HEK293 (cell line): ENCODE data around the gene DNER.
"Not testable (repeated sequence)": the region's sequence is repeated elsewhere in the genome, so short reads cannot be mapped to it uniquely, and the experiment has no call there.

Source experiments
- CTCF ChIA-PET: fragments of 350-600 bp; formaldehyde crosslinking; extraction: SDS; loops from one replicate; lab custom pipeline; 2021; ENCODE audit warnings: antibody characterized with exemption; lab: Yijun Ruan, JAX
- POLR2A ChIA-PET: fragments of 300-600 bp; formaldehyde crosslinking; extraction: SDS; loops from one replicate; lab custom pipeline; 2020; ENCODE audit warnings: antibody characterized with exemption, inconsistent platforms; lab: Yijun Ruan, JAX
- H3K27ac ChIP-seq: fragments of 200-500 bp; sonication (Bioruptor generic); 2 replicates; pipeline ENCODE4 v1.5.1; 2014; ENCODE audit warnings: low read depth, low read length, control low read depth, inconsistent platforms; ENCODE audit errors: extremely low read depth
- H3K36me3 ChIP-seq, 2 experiments: fragments of 200-500 bp in 1 of 2; sonication (Bioruptor generic) in 1 of 2; 1 replicate in 1 of 2; 2 replicates in 1 of 2; pipeline ENCODE4 v1.5.1; 2014 to 2017; ENCODE audit warnings: inconsistent platforms in 2 of 2, low read length in 2 of 2; ENCODE audit not compliant: control insufficient read depth in 2 of 2, insufficient read depth in 1 of 2
- H3K4me1 ChIP-seq: fragments of 200-500 bp; sonication (Bioruptor generic); 2 replicates; pipeline ENCODE4 v1.5.1; 2014; ENCODE audit warnings: mild to moderate bottlenecking, low read length, inconsistent platforms; ENCODE audit not compliant: control insufficient read depth, insufficient read depth
- H3K4me3 ChIP-seq: 2 replicates; pipeline ENCODE4 v1.5.1; 2011; ENCODE audit warnings: low read depth, mild to moderate bottlenecking, control low read depth, low read length, moderate library complexity
- H3K9me3 ChIP-seq: fragments of 200-500 bp; sonication (Bioruptor generic); 2 replicates; pipeline ENCODE4 v1.5.1; 2014; ENCODE audit warnings: low read depth, low read length, inconsistent platforms; ENCODE audit not compliant: control insufficient read depth, insufficient read depth
- GLIS2 ChIP-seq: fragments of 450-650 bp; formaldehyde crosslinking; IDR thresholded peaks from 2 replicates; pipeline ENCODE4 v1.5.1; 2016; ENCODE audit warnings: missing biosample characterization, missing genetic modification characterization
- MEIS1 ChIP-seq: sonication (generic); formaldehyde crosslinking; IDR thresholded peaks from 2 replicates; pipeline ENCODE4 v1.8.1; 2022; ENCODE audit warnings: missing genetic modification reagents, mild to moderate bottlenecking, borderline replicate concordance
- MYNN ChIP-seq: fragments of 450-650 bp; formaldehyde crosslinking; IDR thresholded peaks from 2 replicates; pipeline ENCODE4 v1.5.1; 2016; ENCODE audit warnings: missing biosample characterization, missing genetic modification characterization, borderline replicate concordance
- ZNF140 ChIP-seq: fragments of 450-650 bp; formaldehyde crosslinking; IDR thresholded peaks from 2 replicates; pipeline ENCODE4 v1.5.1; 2016; ENCODE audit warnings: missing biosample characterization, missing genetic modification characterization
- ZNF175 ChIP-seq: fragments of 450-650 bp; formaldehyde crosslinking; IDR thresholded peaks from 2 replicates; pipeline ENCODE4 v1.5.1; 2016; ENCODE audit warnings: missing biosample characterization, missing genetic modification characterization
- ZNF202 ChIP-seq: fragments of 450-650 bp; formaldehyde crosslinking; IDR thresholded peaks from 2 replicates; pipeline ENCODE4 v1.5.1; 2016; ENCODE audit warnings: missing biosample characterization, missing genetic modification characterization, borderline replicate concordance
- ZNF223 ChIP-seq: fragments of 450-650 bp; formaldehyde crosslinking; IDR thresholded peaks from 2 replicates; pipeline ENCODE4 v1.5.1; 2016; ENCODE audit warnings: missing biosample characterization, missing genetic modification characterization
- ZNF274 ChIP-seq, 2 experiments: fragments of 200-500 bp in 1 of 2; fragments of 450-650 bp in 1 of 2; sonication (Bioruptor generic) in 1 of 2; formaldehyde crosslinking in 1 of 2; IDR thresholded peaks; 2 replicates each; pipeline versions ENCODE4 v1.5.1 to v1.6.1; 2014 to 2016; ENCODE audit warnings: borderline replicate concordance in 1 of 2, inconsistent platforms in 1 of 2, low read length in 1 of 2, missing biosample characterization in 1 of 2, missing genetic modification characterization in 1 of 2
- ZNF311 ChIP-seq: fragments of 450-650 bp; formaldehyde crosslinking; IDR thresholded peaks from 2 replicates; pipeline ENCODE4 v1.5.1; 2017; ENCODE audit warnings: missing biosample characterization, missing genetic modification characterization, borderline replicate concordance
- ZNF366 ChIP-seq: fragments of 450-650 bp; formaldehyde crosslinking; conservative IDR thresholded peaks from 2 replicates; pipeline ENCODE4 v1.5.1; 2016; ENCODE audit warnings: missing biosample characterization, missing genetic modification characterization
- ZNF426 ChIP-seq: fragments of 450-650 bp; formaldehyde crosslinking; IDR thresholded peaks from 2 replicates; pipeline ENCODE4 v1.5.1; 2017; ENCODE audit warnings: missing biosample characterization, missing genetic modification characterization, mild to moderate bottlenecking, inconsistent platforms, moderate library complexity
- ZNF473 ChIP-seq: fragments of 450-650 bp; formaldehyde crosslinking; IDR thresholded peaks from 2 replicates; pipeline ENCODE4 v1.5.1; 2017; ENCODE audit warnings: missing biosample characterization, missing genetic modification characterization
- ZNF629 ChIP-seq: fragments of 450-650 bp; formaldehyde crosslinking; IDR thresholded peaks from 2 replicates; pipeline ENCODE4 v1.5.1; 2017; ENCODE audit warnings: missing biosample characterization, missing genetic modification characterization
- ZNF677 ChIP-seq: fragments of 450-650 bp; IDR thresholded peaks from 2 replicates; pipeline ENCODE4 v1.5.0; 2018; ENCODE audit warnings: missing biosample characterization, mild to moderate bottlenecking, missing genetic modification characterization, moderate library complexity
- TF ChIP-seq, protein P1 (sequence below): fragments of 450-650 bp; formaldehyde crosslinking; IDR thresholded peaks from 2 replicates; pipeline ENCODE4 v1.5.1; 2017; ENCODE audit warnings: missing biosample characterization, mild to moderate bottlenecking, missing genetic modification characterization, moderate library complexity
- TF ChIP-seq, protein P2 (sequence below): fragments of 450-650 bp; formaldehyde crosslinking; IDR thresholded peaks from 2 replicates; pipeline ENCODE4 v1.5.1; 2016; ENCODE audit warnings: missing biosample characterization, missing genetic modification characterization
- TF ChIP-seq, protein P3 (sequence below): fragments of 450-650 bp; formaldehyde crosslinking; IDR thresholded peaks from 2 replicates; pipeline ENCODE4 v1.5.1; 2016; ENCODE audit warnings: missing biosample characterization, missing genetic modification characterization
- TF ChIP-seq, protein P4 (sequence below): fragments of 450-650 bp; formaldehyde crosslinking; IDR thresholded peaks from 2 replicates; pipeline ENCODE4 v1.5.1; 2017; ENCODE audit warnings: missing biosample characterization, missing genetic modification characterization
- TF ChIP-seq, protein P5 (sequence below): fragments of 450-650 bp; formaldehyde crosslinking; IDR thresholded peaks from 2 replicates; pipeline ENCODE4 v1.5.1; 2016; ENCODE audit warnings: missing biosample characterization, missing genetic modification characterization
- TF ChIP-seq, protein P6 (sequence below): fragments of 450-650 bp; formaldehyde crosslinking; IDR thresholded peaks from 2 replicates; pipeline ENCODE4 v1.5.1; 2017; ENCODE audit warnings: missing biosample characterization, missing genetic modification characterization
- TF ChIP-seq, protein P7 (sequence below): fragments of 450-650 bp; formaldehyde crosslinking; optimal IDR thresholded peaks from 2 replicates; pipeline ENCODE3; 2016; ENCODE audit warnings: missing biosample characterization, mild to moderate bottlenecking, missing genetic modification characterization

The DNER gene

DNA sequence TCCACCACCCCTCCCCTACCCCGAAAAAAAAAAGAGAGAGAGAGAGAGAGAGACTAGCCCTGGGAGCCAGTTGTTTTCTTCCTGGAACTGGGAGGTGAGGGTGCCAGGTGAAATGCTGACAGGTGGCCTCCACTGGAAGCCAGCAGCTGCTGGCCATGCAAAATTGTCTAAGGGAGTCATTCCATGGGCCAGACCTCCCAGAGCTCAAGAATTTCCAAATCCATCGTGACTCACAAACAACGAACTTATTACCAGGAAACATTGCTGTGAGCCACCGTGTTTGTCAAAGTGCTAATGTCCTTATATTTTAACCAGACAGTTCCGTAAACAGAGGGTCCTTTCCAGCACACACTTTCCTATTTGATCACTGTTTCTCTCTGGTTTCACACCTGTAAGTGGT lies 374.7 kb downstream of the DNER start:
- Histone ChIP-seq H3K36me3 (no peaks in the 10 kb centered on the region), H3K4me3 (no peak overlapping the region), H3K4me1 (no peaks in the 10 kb centered on the region), H3K27ac (no peak overlapping the region), H3K9me3 (no peaks in the 10 kb centered on the region)
- ChIA-PET POLR2A (no interaction called here), CTCF (interaction anchor here (1.3 kb wide), 1 partner anchor 12 kb away, joined by 3 read pairs; no protein-coding TSS in a partner anchor)
- TF ChIP-seq GLIS2 (tag by site-specific recombination) = no peak
- TF ChIP-seq ZNF223 (tag by site-specific recombination) = no peak
- TF ChIP-seq, protein P1, sequence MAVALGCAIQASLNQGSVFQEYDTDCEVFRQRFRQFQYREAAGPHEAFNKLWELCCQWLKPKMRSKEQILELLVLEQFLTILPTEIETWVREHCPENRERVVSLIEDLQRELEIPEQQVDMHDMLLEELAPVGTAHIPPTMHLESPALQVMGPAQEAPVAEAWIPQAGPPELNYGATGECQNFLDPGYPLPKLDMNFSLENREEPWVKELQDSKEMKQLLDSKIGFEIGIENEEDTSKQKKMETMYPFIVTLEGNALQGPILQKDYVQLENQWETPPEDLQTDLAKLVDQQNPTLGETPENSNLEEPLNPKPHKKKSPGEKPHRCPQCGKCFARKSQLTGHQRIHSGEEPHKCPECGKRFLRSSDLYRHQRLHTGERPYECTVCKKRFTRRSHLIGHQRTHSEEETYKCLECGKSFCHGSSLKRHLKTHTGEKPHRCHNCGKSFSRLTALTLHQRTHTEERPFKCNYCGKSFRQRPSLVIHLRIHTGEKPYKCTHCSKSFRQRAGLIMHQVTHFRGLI (tag by site-specific recombination) = no peak
- TF ChIP-seq, protein P2, sequence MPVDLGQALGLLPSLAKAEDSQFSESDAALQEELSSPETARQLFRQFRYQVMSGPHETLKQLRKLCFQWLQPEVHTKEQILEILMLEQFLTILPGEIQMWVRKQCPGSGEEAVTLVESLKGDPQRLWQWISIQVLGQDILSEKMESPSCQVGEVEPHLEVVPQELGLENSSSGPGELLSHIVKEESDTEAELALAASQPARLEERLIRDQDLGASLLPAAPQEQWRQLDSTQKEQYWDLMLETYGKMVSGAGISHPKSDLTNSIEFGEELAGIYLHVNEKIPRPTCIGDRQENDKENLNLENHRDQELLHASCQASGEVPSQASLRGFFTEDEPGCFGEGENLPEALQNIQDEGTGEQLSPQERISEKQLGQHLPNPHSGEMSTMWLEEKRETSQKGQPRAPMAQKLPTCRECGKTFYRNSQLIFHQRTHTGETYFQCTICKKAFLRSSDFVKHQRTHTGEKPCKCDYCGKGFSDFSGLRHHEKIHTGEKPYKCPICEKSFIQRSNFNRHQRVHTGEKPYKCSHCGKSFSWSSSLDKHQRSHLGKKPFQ (tag by site-specific recombination) = no peak
- TF ChIP-seq ZNF274 (IDR thresholded peaks at IDR 0.05; ENCODE audit: low read length) = no peak
- TF ChIP-seq ZNF274 (tag by site-specific recombination; IDR thresholded peaks at IDR 0.05; ENCODE audit: borderline replicate concordance) = no peak
- no peak for TF ChIP-seq ZNF366 (tag by site-specific recombination)
- TF ChIP-seq, protein P3, sequence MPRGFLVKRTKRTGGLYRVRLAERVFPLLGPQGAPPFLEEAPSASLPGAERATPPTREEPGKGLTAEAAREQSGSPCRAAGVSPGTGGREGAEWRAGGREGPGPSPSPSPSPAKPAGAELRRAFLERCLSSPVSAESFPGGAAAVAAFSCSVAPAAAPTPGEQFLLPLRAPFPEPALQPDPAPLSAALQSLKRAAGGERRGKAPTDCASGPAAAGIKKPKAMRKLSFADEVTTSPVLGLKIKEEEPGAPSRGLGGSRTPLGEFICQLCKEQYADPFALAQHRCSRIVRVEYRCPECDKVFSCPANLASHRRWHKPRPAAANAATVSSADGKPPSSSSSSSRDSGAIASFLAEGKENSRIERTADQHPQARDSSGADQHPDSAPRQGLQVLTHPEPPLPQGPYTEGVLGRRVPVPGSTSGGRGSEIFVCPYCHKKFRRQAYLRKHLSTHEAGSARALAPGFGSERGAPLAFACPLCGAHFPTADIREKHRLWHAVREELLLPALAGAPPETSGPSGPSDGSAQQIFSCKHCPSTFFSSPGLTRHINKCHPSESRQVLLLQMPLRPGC (tag by site-specific recombination) = no peak
- TF ChIP-seq ZNF140 = no peak
- TF ChIP-seq, protein P4, sequence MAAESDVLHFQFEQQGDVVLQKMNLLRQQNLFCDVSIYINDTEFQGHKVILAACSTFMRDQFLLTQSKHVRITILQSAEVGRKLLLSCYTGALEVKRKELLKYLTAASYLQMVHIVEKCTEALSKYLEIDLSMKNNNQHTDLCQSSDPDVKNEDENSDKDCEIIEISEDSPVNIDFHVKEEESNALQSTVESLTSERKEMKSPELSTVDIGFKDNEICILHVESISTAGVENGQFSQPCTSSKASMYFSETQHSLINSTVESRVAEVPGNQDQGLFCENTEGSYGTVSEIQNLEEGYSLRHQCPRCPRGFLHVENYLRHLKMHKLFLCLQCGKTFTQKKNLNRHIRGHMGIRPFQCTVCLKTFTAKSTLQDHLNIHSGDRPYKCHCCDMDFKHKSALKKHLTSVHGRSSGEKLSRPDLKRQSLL = no peak

DNA sequence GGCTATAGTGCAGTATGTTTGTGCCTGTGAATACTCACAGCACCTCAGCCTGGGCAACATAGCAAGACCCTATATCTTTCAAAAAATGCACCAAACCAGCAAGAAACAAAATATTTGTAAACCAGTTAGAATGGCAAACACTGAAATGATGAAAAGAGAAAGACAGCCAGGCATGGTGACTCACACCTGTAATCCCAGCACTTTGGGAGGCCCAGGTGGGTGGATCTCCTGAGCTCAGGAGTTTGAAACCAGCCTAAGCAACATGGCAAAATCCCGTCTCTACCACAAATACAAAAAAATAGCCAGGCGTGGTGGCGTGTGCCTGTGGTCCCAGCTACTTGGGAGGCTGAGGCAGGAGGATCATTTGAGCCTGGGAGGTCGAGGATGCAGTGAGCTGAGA lies 375.2 kb downstream of the DNER start:
- POLR2A ChIA-PET, H3K9me3 ChIP-seq, H3K4me1 ChIP-seq, H3K27ac ChIP-seq, CTCF ChIA-PET, H3K36me3 ChIP-seq, H3K4me3 ChIP-seq: not testable (repeated sequence)

DNA sequence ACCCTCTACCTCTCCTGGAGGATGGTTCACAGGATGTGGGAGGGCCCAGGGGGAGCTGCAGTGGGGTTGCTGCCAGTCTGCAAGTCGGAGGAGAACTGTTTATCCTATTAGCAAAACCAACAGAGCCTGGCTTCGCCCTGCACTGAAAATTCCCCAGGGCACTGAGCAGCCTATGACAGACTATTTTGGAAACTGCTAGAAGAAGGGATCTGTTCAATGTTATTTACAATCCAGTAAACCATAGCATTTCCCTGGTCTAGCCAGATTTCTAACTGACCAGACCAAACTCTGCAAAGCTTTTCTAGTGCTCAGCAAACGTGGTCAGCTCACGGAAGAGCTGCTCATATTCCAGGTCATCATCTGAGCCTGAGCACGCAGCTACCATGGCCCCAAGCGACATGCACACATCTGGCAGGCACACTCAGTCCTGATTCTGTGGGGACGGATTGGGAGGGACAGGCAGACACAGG lies 378.4 kb downstream of the DNER start:
- POLR2A ChIA-PET = no interaction called here
- no peak overlapping the region for H3K4me3 ChIP-seq
- CTCF ChIA-PET = no interaction called here
- no peaks in the 10 kb centered on the region for H3K9me3 ChIP-seq
- no peak overlapping the region for H3K27ac ChIP-seq
- H3K36me3 ChIP-seq = no peaks in the 10 kb centered on the region
- peaks cover 4% of the 10 kb centered on the region for H3K4me1 ChIP-seq
- TF ChIP-seq, protein P5, sequence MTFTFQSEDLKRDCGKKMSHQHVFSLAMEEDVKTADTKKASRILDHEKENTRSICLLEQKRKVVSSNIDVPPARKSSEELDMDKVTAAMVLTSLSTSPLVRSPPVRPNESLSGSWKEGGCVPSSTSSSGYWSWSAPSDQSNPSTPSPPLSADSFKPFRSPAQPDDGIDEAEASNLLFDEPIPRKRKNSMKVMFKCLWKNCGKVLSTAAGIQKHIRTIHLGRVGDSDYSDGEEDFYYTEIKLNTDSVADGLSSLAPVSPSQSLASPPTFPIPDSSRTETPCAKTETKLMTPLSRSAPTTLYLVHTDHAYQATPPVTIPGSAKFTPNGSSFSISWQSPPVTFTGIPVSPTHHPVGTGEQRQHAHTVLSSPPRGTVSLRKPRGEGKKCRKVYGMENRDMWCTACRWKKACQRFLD = no peak
- TF ChIP-seq, protein P6, sequence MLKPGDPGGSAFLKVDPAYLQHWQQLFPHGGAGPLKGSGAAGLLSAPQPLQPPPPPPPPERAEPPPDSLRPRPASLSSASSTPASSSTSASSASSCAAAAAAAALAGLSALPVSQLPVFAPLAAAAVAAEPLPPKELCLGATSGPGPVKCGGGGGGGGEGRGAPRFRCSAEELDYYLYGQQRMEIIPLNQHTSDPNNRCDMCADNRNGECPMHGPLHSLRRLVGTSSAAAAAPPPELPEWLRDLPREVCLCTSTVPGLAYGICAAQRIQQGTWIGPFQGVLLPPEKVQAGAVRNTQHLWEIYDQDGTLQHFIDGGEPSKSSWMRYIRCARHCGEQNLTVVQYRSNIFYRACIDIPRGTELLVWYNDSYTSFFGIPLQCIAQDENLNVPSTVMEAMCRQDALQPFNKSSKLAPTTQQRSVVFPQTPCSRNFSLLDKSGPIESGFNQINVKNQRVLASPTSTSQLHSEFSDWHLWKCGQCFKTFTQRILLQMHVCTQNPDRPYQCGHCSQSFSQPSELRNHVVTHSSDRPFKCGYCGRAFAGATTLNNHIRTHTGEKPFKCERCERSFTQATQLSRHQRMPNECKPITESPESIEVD = no peak
- TF ChIP-seq ZNF311 (tag by site-specific recombination) (no peak), ZNF473 (tag by site-specific recombination) (no peak), ZNF426 (tag by site-specific recombination) (no peak), ZNF175 (tag by site-specific recombination) (no peak), MYNN (tag by site-specific recombination) (no peak), ZNF629 (tag by site-specific recombination) (no peak), MEIS1 (CRISPR knock-in tag) (no peak), ZNF202 (tag by site-specific recombination) (no peak), ZNF677 (tag by site-specific recombination) (no peak)
- TF ChIP-seq, protein P7, sequence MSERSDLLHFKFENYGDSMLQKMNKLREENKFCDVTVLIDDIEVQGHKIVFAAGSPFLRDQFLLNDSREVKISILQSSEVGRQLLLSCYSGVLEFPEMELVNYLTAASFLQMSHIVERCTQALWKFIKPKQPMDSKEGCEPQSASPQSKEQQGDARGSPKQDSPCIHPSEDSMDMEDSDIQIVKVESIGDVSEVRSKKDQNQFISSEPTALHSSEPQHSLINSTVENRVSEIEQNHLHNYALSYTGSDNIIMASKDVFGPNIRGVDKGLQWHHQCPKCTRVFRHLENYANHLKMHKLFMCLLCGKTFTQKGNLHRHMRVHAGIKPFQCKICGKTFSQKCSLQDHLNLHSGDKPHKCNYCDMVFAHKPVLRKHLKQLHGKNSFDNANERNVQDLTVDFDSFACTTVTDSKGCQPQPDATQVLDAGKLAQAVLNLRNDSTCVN (tag by site-specific recombination) = no peak
